ENCODE results near the gene PTPRT. TPM values are rescaled to one million over a fixed set of nuclear protein-coding genes. Genes with fewer than 3 reads are reported as not detected.

PTPRT gene
- polyA plus RNA-seq, 2 of the 4 experiments (the other 2 are of a cell fraction): not detected

GRCh38 chr20:42986143-42986773 lies 203.4 kb downstream of the PTPRT start:
- no peaks in the 10 kb centered on the region for H3K9me3 ChIP-seq
- ChIA-PET POLR2A (no interaction called here), CTCF (no interaction called here)
- H3K4me3 ChIP-seq: no peak overlapping the region
- H3K4me2 ChIP-seq: no peak overlapping the region
- H3K4me1 ChIP-seq: no peaks in the 10 kb centered on the region
- 9% methylated on average over 9 of the region's 9 CpGs for WGBS (ENCODE audit: missing lambda C conversion rate)
- FAIRE-seq (no peak), ATAC-seq (no peak), DNase-seq (ENCODE audit: low read depth in 1 of 2, low spot score in 1 of 2) (no peak)
- H3K27ac ChIP-seq: no peak overlapping the region
- TF ChIP-seq RNF2 (IDR thresholded peaks at IDR 0.05; ENCODE audit: borderline replicate concordance, low read depth): no peak
- no peak for TF ChIP-seq ZSCAN20 (CRISPR knock-in tag; IDR thresholded peaks at IDR 0.05)
- TF ChIP-seq FOSL2 (IDR thresholded peaks at IDR 0.05): no peak
- no peak for TF ChIP-seq FOSL2 (CRISPR knock-in tag; IDR thresholded peaks at IDR 0.05)
- no peak for TF ChIP-seq HOXA7 (CRISPR knock-in tag; IDR thresholded peaks at IDR 0.05)

GRCh38 chr20:42985628-42986027 lies 204.1 kb downstream of the PTPRT start:
- POLR2A ChIA-PET: no interaction called here
- CTCF ChIA-PET: no interaction called here
- DNase-seq (ENCODE audit: low read depth in 1 of 2, low spot score in 1 of 2): no peak
- Histone ChIP-seq H3K4me3 (no peak overlapping the region), H3K27ac (no peak overlapping the region), H3K4me2 (no peak overlapping the region), H3K4me1 (no peaks in the 10 kb centered on the region), H3K9me3 (no peaks in the 10 kb centered on the region)
- ATAC-seq: no peak
- TF ChIP-seq CEBPB (IDR thresholded peaks at IDR 0.05) (no peak), NFE2L2 (conservative IDR thresholded peaks at IDR 0.05; ENCODE audit: low read length) (no peak), FOSB (CRISPR knock-in tag; IDR thresholded peaks at IDR 0.05) (no peak), FOSL2 (IDR thresholded peaks at IDR 0.05) (no peak), FOSL2 (CRISPR knock-in tag; IDR thresholded peaks at IDR 0.05) (no peak), HOXA7 (CRISPR knock-in tag; IDR thresholded peaks at IDR 0.05) (no peak), ZC3H11A (IDR thresholded peaks at IDR 0.05) (no peak), RCOR1 (IDR thresholded peaks at IDR 0.05; ENCODE audit: low read depth, low read length) (no peak), MAZ (IDR thresholded peaks at IDR 0.05; ENCODE audit: borderline replicate concordance, low read depth, low read length) (no peak), POLR2A (IDR thresholded peaks at IDR 0.05; ENCODE audit: low read length) (no peak), HEYL (CRISPR knock-in tag; IDR thresholded peaks at IDR 0.05) (no peak), BCL3 (IDR thresholded peaks at IDR 0.05) (no peak), JUNB (IDR thresholded peaks at IDR 0.05) (no peak), TFCP2L1 (CRISPR knock-in tag; IDR thresholded peaks at IDR 0.05) (no peak), CHD2 (IDR thresholded peaks at IDR 0.05; ENCODE audit: low read length, partially characterized antibody) (no peak)
- WGBS (ENCODE audit: missing lambda C conversion rate): 14% methylated on average over 4 of the region's 4 CpGs
- FAIRE-seq: no peak

- 19% methylated on average over 6 of the region's 6 CpGs for WGBS (ENCODE audit: missing lambda C conversion rate)
- TF ChIP-seq CHD4 (IDR thresholded peaks at IDR 0.05; ENCODE audit: borderline replicate concordance) (no peak), RCOR1 (IDR thresholded peaks at IDR 0.05; ENCODE audit: low read depth, low read length) (no peak), ZC3H11A (IDR thresholded peaks at IDR 0.05) (no peak), HDAC2 (IDR thresholded peaks at IDR 0.05) (no peak), RNF2 (IDR thresholded peaks at IDR 0.05; ENCODE audit: borderline replicate concordance, low read depth) (no peak), ZNF302 (CRISPR knock-in tag; IDR thresholded peaks at IDR 0.05) (no peak), CEBPB (IDR thresholded peaks at IDR 0.05) (no peak), HEYL (CRISPR knock-in tag; IDR thresholded peaks at IDR 0.05) (no peak)
- DNase-seq (ENCODE audit: low read depth in 1 of 2, low spot score in 1 of 2): no peak
Observed at GRCh38 chr20:42982218-42982617, 207.5 kb downstream of the PTPRT start.

GRCh38 chr20:42981253-42981652 lies 208.5 kb downstream of the PTPRT start:
- 0% methylated on average over 2 of the region's 2 CpGs for WGBS (ENCODE audit: missing lambda C conversion rate)
- POLR2A ChIA-PET: no interaction called here
- DNase-seq (ENCODE audit: low read depth in 1 of 2, low spot score in 1 of 2): no peak
- no peak for TF ChIP-seq CHD2 (IDR thresholded peaks at IDR 0.05; ENCODE audit: low read length, partially characterized antibody)
- TF ChIP-seq HDAC2 (IDR thresholded peaks at IDR 0.05): no peak
- TF ChIP-seq EHF (CRISPR knock-in tag; IDR thresholded peaks at IDR 0.05): no peak
- TF ChIP-seq CBX8 (IDR thresholded peaks at IDR 0.05): no peak
- no peak for TF ChIP-seq EP300 (IDR thresholded peaks at IDR 0.05)
- no peak for TF ChIP-seq HMGXB4 (CRISPR knock-in tag; IDR thresholded peaks at IDR 0.05; ENCODE audit: borderline replicate concordance)
- TF ChIP-seq RARB (CRISPR knock-in tag; IDR thresholded peaks at IDR 0.05): no peak
- no peak for TF ChIP-seq ATOH8 (CRISPR knock-in tag; IDR thresholded peaks at IDR 0.05; ENCODE audit: low read depth)
- FAIRE-seq: no peak
- Histone ChIP-seq H3K9me3 (no peaks in the 10 kb centered on the region), H3K27ac (no peak overlapping the region), H3K4me1 (no peaks in the 10 kb centered on the region), H3K4me3 (no peak overlapping the region), H3K4me2 (no peak overlapping the region)
- no peak for ATAC-seq
- CTCF ChIA-PET: no interaction called here

More at GRCh38 chr20:42982218-42982617, 207.5 kb downstream of the PTPRT start:
- ATAC-seq (no peak), FAIRE-seq (no peak)
- Histone ChIP-seq H3K9me3 (no peaks in the 10 kb centered on the region), H3K27ac (no peak overlapping the region), H3K4me1 (no peaks in the 10 kb centered on the region), H3K4me2 (no peak overlapping the region), H3K4me3 (no peak overlapping the region)
- CTCF ChIA-PET: interaction anchor here (0.7 kb wide), 1 partner anchor 25 kb away, joined by 3 read pairs; no protein-coding TSS in a partner anchor
- POLR2A ChIA-PET: no interaction called here

Data from A549 (cell line).